Measurements from ENCODE around the gene PDZRN4. TPM values are rescaled to one million over a fixed set of nuclear protein-coding genes. Genes with fewer than 3 reads are reported as not detected.

Gene PDZRN4
- total and polyA plus RNA-seq, 2 of the 4 experiments (the other 2 are of a cell fraction) = not detected

DNA sequence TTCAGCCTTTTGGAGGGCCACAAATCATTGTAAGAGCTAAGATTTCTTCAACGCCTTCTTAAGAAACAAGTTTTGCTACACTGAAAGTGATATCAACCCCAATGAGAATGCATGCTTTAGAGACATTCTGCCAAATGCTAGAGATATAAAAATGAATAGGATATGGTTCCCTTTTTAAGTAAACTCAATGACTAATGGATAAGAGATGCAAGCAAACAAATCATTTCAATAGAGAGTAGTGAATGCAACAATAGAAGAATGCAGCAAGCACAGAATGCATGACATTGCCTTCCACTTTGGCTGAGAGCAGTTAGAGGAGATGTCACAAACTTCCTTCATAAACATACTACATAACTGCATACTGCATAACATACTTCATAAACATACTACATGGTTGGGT lies 116.4 kb downstream of the PDZRN4 start:
- Histone ChIP-seq H3K9ac (ENCODE audit: low read depth, low read length) (no peak overlapping the region), H4K20me1 (ENCODE audit: insufficient read depth, low read length) (no peaks in the 10 kb centered on the region), H2AK9ac (replicated peaks; ENCODE audit: low read depth, low read length, poor library complexity) (no peak overlapping the region), H3K4me2 (ENCODE audit: low read depth, low read length) (no peak overlapping the region), H4K5ac (ENCODE audit: low read depth, low read length) (no peak overlapping the region), H2BK120ac (ENCODE audit: low read depth, low read length) (no peak overlapping the region), H3K4ac (ENCODE audit: low read depth, low read length) (no peak overlapping the region), H3K4me1 (ENCODE audit: control insufficient read depth, insufficient read depth, low read length) (no peaks in the 10 kb centered on the region), H2AFZ (replicated peaks; ENCODE audit: low read length, poor library complexity) (no peak overlapping the region), H3K36me3 (ENCODE audit: control insufficient read depth, insufficient read depth, low read length) (no peaks in the 10 kb centered on the region), H3K27ac (ENCODE audit: insufficient read depth, low read length) (no peak overlapping the region), H4K8ac (ENCODE audit: low read depth in 2 of 2, low read length in 2 of 2) (no peak overlapping the region), H3K18ac (ENCODE audit: low read depth, low read length) (no peak overlapping the region), H2BK20ac (ENCODE audit: low read depth, low read length) (no peak overlapping the region), H3K9me1 (ENCODE audit: insufficient read depth, low read length) (no peaks in the 10 kb centered on the region), H3K23ac (ENCODE audit: low read depth, low read length) (no peak overlapping the region), H4K91ac (ENCODE audit: insufficient read depth, low read depth, low read length) (no peak overlapping the region), H2BK5ac (ENCODE audit: low read depth, low read length, poor library complexity, severe bottlenecking) (no peak overlapping the region), H3K79me1 (ENCODE audit: low read depth in 1 of 2, low read length in 2 of 2) (no peaks in the 10 kb centered on the region), H3K9me3 (ENCODE audit: control insufficient read depth, insufficient read depth, low read length) (no peaks in the 10 kb centered on the region), H3K56ac (ENCODE audit: extremely low read depth, insufficient read depth, low read length) (no peak overlapping the region), H2BK15ac (ENCODE audit: low read depth, low read length) (no peak overlapping the region), H2AK5ac (ENCODE audit: low read depth, low read length) (no peak overlapping the region), H3K4me3 (ENCODE audit: insufficient read depth, low read depth, low read length) (no peak overlapping the region), H3K27me3 (ENCODE audit: control insufficient read depth, insufficient read depth, low read length) (no peaks in the 10 kb centered on the region), H3K14ac (replicated peaks; ENCODE audit: low read depth, low read length) (no peak overlapping the region)
- in situ Hi-C loops (cut with MboI; ENCODE audit: low sequenced_read_pairs) = no loop called here
- no TSS peak for BruUV-seq (replicated peaks)
- TF ChIP-seq MAFK (IDR thresholded peaks at IDR 0.05; ENCODE audit: low read depth, low read length) = no peak
- no peak for TF ChIP-seq NFE2L2 (IDR thresholded peaks at IDR 0.05; ENCODE audit: low read depth, low read length)
- TF ChIP-seq RFX5 (IDR thresholded peaks at IDR 0.05; ENCODE audit: low read depth, low read length) = no peak
- TF ChIP-seq, protein P1, sequence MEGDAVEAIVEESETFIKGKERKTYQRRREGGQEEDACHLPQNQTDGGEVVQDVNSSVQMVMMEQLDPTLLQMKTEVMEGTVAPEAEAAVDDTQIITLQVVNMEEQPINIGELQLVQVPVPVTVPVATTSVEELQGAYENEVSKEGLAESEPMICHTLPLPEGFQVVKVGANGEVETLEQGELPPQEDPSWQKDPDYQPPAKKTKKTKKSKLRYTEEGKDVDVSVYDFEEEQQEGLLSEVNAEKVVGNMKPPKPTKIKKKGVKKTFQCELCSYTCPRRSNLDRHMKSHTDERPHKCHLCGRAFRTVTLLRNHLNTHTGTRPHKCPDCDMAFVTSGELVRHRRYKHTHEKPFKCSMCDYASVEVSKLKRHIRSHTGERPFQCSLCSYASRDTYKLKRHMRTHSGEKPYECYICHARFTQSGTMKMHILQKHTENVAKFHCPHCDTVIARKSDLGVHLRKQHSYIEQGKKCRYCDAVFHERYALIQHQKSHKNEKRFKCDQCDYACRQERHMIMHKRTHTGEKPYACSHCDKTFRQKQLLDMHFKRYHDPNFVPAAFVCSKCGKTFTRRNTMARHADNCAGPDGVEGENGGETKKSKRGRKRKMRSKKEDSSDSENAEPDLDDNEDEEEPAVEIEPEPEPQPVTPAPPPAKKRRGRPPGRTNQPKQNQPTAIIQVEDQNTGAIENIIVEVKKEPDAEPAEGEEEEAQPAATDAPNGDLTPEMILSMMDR (conservative IDR thresholded peaks at IDR 0.05; ENCODE audit: low read depth, low read length) = no peak
- intact Hi-C loops (cut with micrococcal nuclease) = no loop called here
- no peak for ATAC-seq (ENCODE audit: low read depth)
- ChIA-PET CTCF (no interaction called here), POLR2A (ENCODE audit: unreplicated experiment) (no interaction called here)
- no peak for DNase-seq
- no CpG with 5 or more reads among the region's 1 CpG for WGBS, 2 experiments (ENCODE audit: extremely low coverage in 2 of 2, insufficient read length in 1 of 2)
- dilution Hi-C loops (cut with HindIII; ENCODE audit: low sequenced_read_pairs, unreplicated experiment) = no loop called here

All from IMR-90 (cell line).